MM.1S (cell line): ENCODE measurements around the gene FRS3.

Experiments used
- DNase-seq: peaks from one replicate; pipeline ENCODE4 v3.0.0-alpha.2; 2015
- H2AFZ ChIP-seq: fragments of 300-600 bp; sonication (generic); 2 replicates; pipeline ENCODE4 v1.6.0; 2016; ENCODE audit warnings: antibody characterized with exemption, low read length
- H3F3A ChIP-seq: fragments of 300-600 bp; sonication (generic); 2 replicates; pipeline ENCODE4 v1.6.1; 2016; ENCODE audit warnings: mild to moderate bottlenecking, antibody characterized with exemption, low read length, moderate library complexity, mixed read lengths; ENCODE audit not compliant: insufficient read depth
- H3K27ac ChIP-seq: fragments of 300-600 bp; sonication (generic); 2 replicates; pipeline ENCODE4 v1.5.1; 2016; ENCODE audit warnings: mild to moderate bottlenecking, low read length
- H3K27me3 ChIP-seq: fragments of 300-600 bp; sonication (generic); replicated peaks from 2 replicates; pipeline ENCODE4 v1.6.0; 2016; ENCODE audit warnings: low read length; ENCODE audit not compliant: insufficient read depth
- H3K36me3 ChIP-seq: fragments of 300-600 bp; sonication (generic); replicated peaks from 2 replicates; pipeline ENCODE4 v1.6.1; 2016; ENCODE audit warnings: mild to moderate bottlenecking, low read length, mixed read lengths; ENCODE audit not compliant: insufficient read depth
- H3K4me1 ChIP-seq: fragments of 300-600 bp; sonication (generic); 2 replicates; pipeline ENCODE4 v1.6.1; 2016; ENCODE audit warnings: low read length, mixed read lengths
- H3K4me2 ChIP-seq: fragments of 300-600 bp; sonication (generic); 2 replicates; pipeline ENCODE4 v1.6.0; 2016; ENCODE audit warnings: low read depth, low read length
- H3K4me3 ChIP-seq: fragments of 300-600 bp; sonication (generic); 2 replicates; pipeline ENCODE4 v1.5.1; 2016; ENCODE audit warnings: low read length, mixed read lengths
- H3K79me2 ChIP-seq: fragments of 300-600 bp; sonication (generic); 2 replicates; pipeline ENCODE4 v1.6.1; 2016; ENCODE audit warnings: mixed run types, low read length, mixed read lengths
- H3K9ac ChIP-seq: fragments of 300-600 bp; sonication (generic); 2 replicates; pipeline ENCODE4 v1.6.1; 2016; ENCODE audit warnings: low read length, mixed read lengths
- H3K9me2 ChIP-seq: fragments of 300-600 bp; sonication (generic); replicated peaks from 2 replicates; pipeline ENCODE4 v1.6.1; 2016; ENCODE audit warnings: mild to moderate bottlenecking, low read length, mixed read lengths; ENCODE audit not compliant: insufficient read depth
- H3K9me3 ChIP-seq: fragments of 300-600 bp; sonication (generic); replicated peaks from 2 replicates; pipeline ENCODE4 v1.6.1; 2016; ENCODE audit warnings: mild to moderate bottlenecking, low read length, mixed read lengths; ENCODE audit not compliant: insufficient read depth
- H4K20me1 ChIP-seq: fragments of 300-600 bp; sonication (generic); 2 replicates; pipeline ENCODE4 v1.6.1; 2016; ENCODE audit warnings: mild to moderate bottlenecking, low read length, moderate library complexity, mixed read lengths; ENCODE audit not compliant: insufficient read depth
- EZH2 ChIP-seq: fragments of 300-600 bp; sonication (generic); optimal IDR thresholded peaks from 2 replicates; pipeline ENCODE3; 2017; ENCODE audit warnings: low read depth, mild to moderate bottlenecking, antibody characterized with exemption, low read length, mixed read lengths
- EZH2phosphoT487 ChIP-seq: fragments of 300-600 bp; sonication (generic); IDR thresholded peaks from 2 replicates; pipeline ENCODE4 v1.6.1; 2018; ENCODE audit warnings: antibody characterized with exemption, low read length
- TF ChIP-seq, protein P1 (sequence below): fragments of 300-600 bp; sonication (generic); IDR thresholded peaks from 2 replicates; pipeline ENCODE4 v1.5.1; 2016; ENCODE audit warnings: antibody characterized with exemption, low read length, mixed read lengths

The FRS3 gene

GRCh38 chr6:41720783-41721182 lies 58.9 kb downstream of the FRS3 start:
- Histone ChIP-seq H3K9ac (no peak overlapping the region), H3F3A (no peaks in the 10 kb centered on the region), H3K27me3 (no peaks in the 10 kb centered on the region), H3K9me3 (no peaks in the 10 kb centered on the region), H4K20me1 (no peaks in the 10 kb centered on the region), H3K27ac (no peak overlapping the region), H3K79me2 (0 out of 2 replicates have a peak, but pooled peaks cover 7% of the 10 kb centered on the region), H3K36me3 (no peaks in the 10 kb centered on the region), H3K4me1 (peaks cover 18% of the 10 kb centered on the region), H3K4me3 (no peak overlapping the region), H3K9me2 (no peaks in the 10 kb centered on the region), H3K4me2 (no peak overlapping the region), H2AFZ (no peak overlapping the region)
- TF ChIP-seq EZH2phosphoT487 (no peak), EZH2 (no peak)
- TF ChIP-seq, protein P1, sequence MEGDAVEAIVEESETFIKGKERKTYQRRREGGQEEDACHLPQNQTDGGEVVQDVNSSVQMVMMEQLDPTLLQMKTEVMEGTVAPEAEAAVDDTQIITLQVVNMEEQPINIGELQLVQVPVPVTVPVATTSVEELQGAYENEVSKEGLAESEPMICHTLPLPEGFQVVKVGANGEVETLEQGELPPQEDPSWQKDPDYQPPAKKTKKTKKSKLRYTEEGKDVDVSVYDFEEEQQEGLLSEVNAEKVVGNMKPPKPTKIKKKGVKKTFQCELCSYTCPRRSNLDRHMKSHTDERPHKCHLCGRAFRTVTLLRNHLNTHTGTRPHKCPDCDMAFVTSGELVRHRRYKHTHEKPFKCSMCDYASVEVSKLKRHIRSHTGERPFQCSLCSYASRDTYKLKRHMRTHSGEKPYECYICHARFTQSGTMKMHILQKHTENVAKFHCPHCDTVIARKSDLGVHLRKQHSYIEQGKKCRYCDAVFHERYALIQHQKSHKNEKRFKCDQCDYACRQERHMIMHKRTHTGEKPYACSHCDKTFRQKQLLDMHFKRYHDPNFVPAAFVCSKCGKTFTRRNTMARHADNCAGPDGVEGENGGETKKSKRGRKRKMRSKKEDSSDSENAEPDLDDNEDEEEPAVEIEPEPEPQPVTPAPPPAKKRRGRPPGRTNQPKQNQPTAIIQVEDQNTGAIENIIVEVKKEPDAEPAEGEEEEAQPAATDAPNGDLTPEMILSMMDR: no peak
- no peak for DNase-seq

- no peak overlapping the region for H3K4me3 ChIP-seq
- DNase-seq: no peak
- H3K9me2 ChIP-seq: no peaks in the 10 kb centered on the region
- H3K27me3 ChIP-seq: no peaks in the 10 kb centered on the region
- H3K9ac ChIP-seq: no peak overlapping the region
- H2AFZ ChIP-seq: no peak overlapping the region
- H3K27ac ChIP-seq: no peak overlapping the region
- no peak for TF ChIP-seq EZH2
- TF ChIP-seq EZH2phosphoT487: no peak
- TF ChIP-seq, protein P1: no peak
- no peaks in the 10 kb centered on the region for H4K20me1 ChIP-seq
- H3K36me3 ChIP-seq: no peaks in the 10 kb centered on the region
- H3K4me2 ChIP-seq: no peak overlapping the region
- no peaks in the 10 kb centered on the region for H3F3A ChIP-seq
- H3K79me2 ChIP-seq: 0 out of 2 replicates have a peak, but pooled peaks cover 7% of the 10 kb centered on the region
- peaks cover 18% of the 10 kb centered on the region for H3K4me1 ChIP-seq
- H3K9me3 ChIP-seq: no peaks in the 10 kb centered on the region
Measured at GRCh38 chr6:41720262-41720620, 59.5 kb downstream of the FRS3 start.
